ENCODE measurements around the gene CAPN1.
"Not testable (repeated sequence)": the region's sequence is repeated elsewhere in the genome, so short reads cannot be mapped to it uniquely, and the experiment has no call there.

Gene CAPN1

GRCh38 chr11:65216830-65217229, 35.1 kb downstream of the CAPN1 start:
- DNase-seq (ENCODE audit: low read depth in 3 of 3, low spot score in 1 of 3), result no peak

GRCh38 chr11:65217441-65218423, 36.0 kb downstream of the CAPN1 start:
- DNase-seq (ENCODE audit: low read depth in 3 of 3, low spot score in 1 of 3), result no peak

- DNase-seq (ENCODE audit: low read depth in 3 of 3, low spot score in 1 of 3), result no peak
These were observed 36.7 kb downstream of the CAPN1 start for GRCh38 chr11:65218446-65218845.

GRCh38 chr11:65219930-65220213, 38.1 kb downstream of the CAPN1 start:
- DNase-seq (ENCODE audit: low read depth in 3 of 3, low spot score in 1 of 3), result no peak

GRCh38 chr11:65221026-65221425, 39.3 kb downstream of the CAPN1 start:
- no peak for DNase-seq (ENCODE audit: low read depth in 3 of 3, low spot score in 1 of 3)

GRCh38 chr11:65223011-65223410, 41.3 kb downstream of the CAPN1 start:
- no peak for DNase-seq (ENCODE audit: low read depth in 3 of 3, low spot score in 1 of 3)

GRCh38 chr11:65224930-65225278, 43.2 kb downstream of the CAPN1 start:
- DNase-seq (ENCODE audit: low read depth in 3 of 3, low spot score in 1 of 3), result no peak

- peak; percentile 25 to 47 (median 29) for DNase-seq (ENCODE audit: low read depth in 3 of 3, low spot score in 1 of 3)
These were observed 43.8 kb downstream of the CAPN1 start for GRCh38 chr11:65225279-65226102.

GRCh38 chr11:65226103-65226442, 44.3 kb downstream of the CAPN1 start:
- DNase-seq (ENCODE audit: low read depth in 3 of 3, low spot score in 1 of 3), result no peak

- no peak for DNase-seq (ENCODE audit: low read depth in 3 of 3, low spot score in 1 of 3)
These were observed 46.2 kb downstream of the CAPN1 start for GRCh38 chr11:65227879-65228278.

- no peak for DNase-seq (ENCODE audit: low read depth in 3 of 3, low spot score in 1 of 3)
These were observed 54.7 kb downstream of the CAPN1 start for GRCh38 chr11:65236194-65237059.

- DNase-seq (ENCODE audit: low read depth in 3 of 3, low spot score in 1 of 3), result not testable (repeated sequence)
These were observed 56.6 kb downstream of the CAPN1 start for GRCh38 chr11:65238302-65238701.

- no peak for DNase-seq (ENCODE audit: low read depth in 3 of 3, low spot score in 1 of 3)
These were observed 59.4 kb downstream of the CAPN1 start for GRCh38 chr11:65241134-65241533.

- DNase-seq (ENCODE audit: low read depth in 3 of 3, low spot score in 1 of 3), result no peak
These were observed 60.0 kb downstream of the CAPN1 start for GRCh38 chr11:65241692-65242091.

- no peak for DNase-seq (ENCODE audit: low read depth in 3 of 3, low spot score in 1 of 3)
These were observed 60.7 kb downstream of the CAPN1 start for GRCh38 chr11:65242389-65242788.

- DNase-seq (ENCODE audit: low read depth in 3 of 3, low spot score in 1 of 3), result no peak
These were observed 62.1 kb downstream of the CAPN1 start for GRCh38 chr11:65243797-65244196.

- DNase-seq (ENCODE audit: low read depth in 3 of 3, low spot score in 1 of 3), result not testable (repeated sequence)
These were observed 63.3 kb downstream of the CAPN1 start for GRCh38 chr11:65245046-65245445.

GRCh38 chr11:65246506-65246905, 64.8 kb downstream of the CAPN1 start:
- no peak for DNase-seq (ENCODE audit: low read depth in 3 of 3, low spot score in 1 of 3)

GRCh38 chr11:65248184-65248710, 66.5 kb downstream of the CAPN1 start:
- not testable (repeated sequence) for DNase-seq (ENCODE audit: low read depth in 3 of 3, low spot score in 1 of 3)

GRCh38 chr11:65251476-65251875, 69.7 kb downstream of the CAPN1 start:
- DNase-seq (ENCODE audit: low read depth in 3 of 3, low spot score in 1 of 3), result no peak

GRCh38 chr11:65254724-65255123, 73.0 kb downstream of the CAPN1 start:
- DNase-seq (ENCODE audit: low read depth in 3 of 3, low spot score in 1 of 3), result no peak
